MM.1S (cell line): ENCODE results near the gene ERC2.

ENCODE experiments used
- DNase-seq: peaks from one replicate; pipeline ENCODE4 v3.0.0-alpha.2; 2015
- H2AFZ ChIP-seq: fragments of 300-600 bp; sonication (generic); 2 replicates; pipeline ENCODE4 v1.6.0; 2016; ENCODE audit warnings: antibody characterized with exemption, low read length
- H3F3A ChIP-seq: fragments of 300-600 bp; sonication (generic); 2 replicates; pipeline ENCODE4 v1.6.1; 2016; ENCODE audit warnings: mild to moderate bottlenecking, antibody characterized with exemption, low read length, moderate library complexity, mixed read lengths; ENCODE audit not compliant: insufficient read depth
- H3K27ac ChIP-seq: fragments of 300-600 bp; sonication (generic); 2 replicates; pipeline ENCODE4 v1.5.1; 2016; ENCODE audit warnings: mild to moderate bottlenecking, low read length
- H3K27me3 ChIP-seq: fragments of 300-600 bp; sonication (generic); replicated peaks from 2 replicates; pipeline ENCODE4 v1.6.0; 2016; ENCODE audit warnings: low read length; ENCODE audit not compliant: insufficient read depth
- H3K36me3 ChIP-seq: fragments of 300-600 bp; sonication (generic); replicated peaks from 2 replicates; pipeline ENCODE4 v1.6.1; 2016; ENCODE audit warnings: mild to moderate bottlenecking, low read length, mixed read lengths; ENCODE audit not compliant: insufficient read depth
- H3K4me1 ChIP-seq: fragments of 300-600 bp; sonication (generic); 2 replicates; pipeline ENCODE4 v1.6.1; 2016; ENCODE audit warnings: low read length, mixed read lengths
- H3K4me2 ChIP-seq: fragments of 300-600 bp; sonication (generic); 2 replicates; pipeline ENCODE4 v1.6.0; 2016; ENCODE audit warnings: low read depth, low read length
- H3K4me3 ChIP-seq: fragments of 300-600 bp; sonication (generic); 2 replicates; pipeline ENCODE4 v1.5.1; 2016; ENCODE audit warnings: low read length, mixed read lengths
- H3K79me2 ChIP-seq: fragments of 300-600 bp; sonication (generic); 2 replicates; pipeline ENCODE4 v1.6.1; 2016; ENCODE audit warnings: mixed run types, low read length, mixed read lengths
- H3K9ac ChIP-seq: fragments of 300-600 bp; sonication (generic); 2 replicates; pipeline ENCODE4 v1.6.1; 2016; ENCODE audit warnings: low read length, mixed read lengths
- H3K9me2 ChIP-seq: fragments of 300-600 bp; sonication (generic); replicated peaks from 2 replicates; pipeline ENCODE4 v1.6.1; 2016; ENCODE audit warnings: mild to moderate bottlenecking, low read length, mixed read lengths; ENCODE audit not compliant: insufficient read depth
- H3K9me3 ChIP-seq: fragments of 300-600 bp; sonication (generic); replicated peaks from 2 replicates; pipeline ENCODE4 v1.6.1; 2016; ENCODE audit warnings: mild to moderate bottlenecking, low read length, mixed read lengths; ENCODE audit not compliant: insufficient read depth
- H4K20me1 ChIP-seq: fragments of 300-600 bp; sonication (generic); 2 replicates; pipeline ENCODE4 v1.6.1; 2016; ENCODE audit warnings: mild to moderate bottlenecking, low read length, moderate library complexity, mixed read lengths; ENCODE audit not compliant: insufficient read depth
- EZH2 ChIP-seq: fragments of 300-600 bp; sonication (generic); optimal IDR thresholded peaks from 2 replicates; pipeline ENCODE3; 2017; ENCODE audit warnings: low read depth, mild to moderate bottlenecking, antibody characterized with exemption, low read length, mixed read lengths
- EZH2phosphoT487 ChIP-seq: fragments of 300-600 bp; sonication (generic); IDR thresholded peaks from 2 replicates; pipeline ENCODE4 v1.6.1; 2018; ENCODE audit warnings: antibody characterized with exemption, low read length
- TF ChIP-seq, protein P1 (sequence below): fragments of 300-600 bp; sonication (generic); IDR thresholded peaks from 2 replicates; pipeline ENCODE4 v1.5.1; 2016; ENCODE audit warnings: antibody characterized with exemption, low read length, mixed read lengths

The ERC2 gene

DNA sequence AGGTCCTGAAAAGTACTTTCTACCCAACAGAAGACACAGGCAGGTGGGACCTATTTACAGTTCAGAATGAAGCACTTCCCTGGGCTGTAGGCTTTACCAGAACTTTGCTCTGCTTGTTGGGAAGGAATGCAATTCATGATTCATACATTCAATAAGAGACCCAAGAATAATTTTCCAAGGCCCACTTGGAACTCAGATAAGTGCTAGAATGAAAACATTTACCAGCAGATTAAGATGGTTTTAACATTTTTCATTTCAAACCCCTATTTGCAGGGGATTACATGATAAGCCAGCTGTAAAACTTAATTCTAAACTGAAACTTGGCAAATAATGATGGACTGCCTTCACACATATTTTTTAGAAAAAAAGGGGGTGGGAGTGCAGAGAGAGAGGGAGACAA lies 417.2 kb downstream of the ERC2 start:
- Histone ChIP-seq H3K4me1 (no peaks in the 10 kb centered on the region), H3K27me3 (no peaks in the 10 kb centered on the region), H3K36me3 (no peaks in the 10 kb centered on the region), H3K27ac (no peak overlapping the region), H3K4me3 (no peak overlapping the region), H3F3A (no peaks in the 10 kb centered on the region), H3K4me2 (no peak overlapping the region), H3K9ac (no peak overlapping the region), H3K9me3 (no peaks in the 10 kb centered on the region), H3K79me2 (no peaks in the 10 kb centered on the region), H2AFZ (no peak overlapping the region), H4K20me1 (no peaks in the 10 kb centered on the region), H3K9me2 (no peaks in the 10 kb centered on the region)
- TF ChIP-seq EZH2phosphoT487 = no peak
- TF ChIP-seq, protein P1, sequence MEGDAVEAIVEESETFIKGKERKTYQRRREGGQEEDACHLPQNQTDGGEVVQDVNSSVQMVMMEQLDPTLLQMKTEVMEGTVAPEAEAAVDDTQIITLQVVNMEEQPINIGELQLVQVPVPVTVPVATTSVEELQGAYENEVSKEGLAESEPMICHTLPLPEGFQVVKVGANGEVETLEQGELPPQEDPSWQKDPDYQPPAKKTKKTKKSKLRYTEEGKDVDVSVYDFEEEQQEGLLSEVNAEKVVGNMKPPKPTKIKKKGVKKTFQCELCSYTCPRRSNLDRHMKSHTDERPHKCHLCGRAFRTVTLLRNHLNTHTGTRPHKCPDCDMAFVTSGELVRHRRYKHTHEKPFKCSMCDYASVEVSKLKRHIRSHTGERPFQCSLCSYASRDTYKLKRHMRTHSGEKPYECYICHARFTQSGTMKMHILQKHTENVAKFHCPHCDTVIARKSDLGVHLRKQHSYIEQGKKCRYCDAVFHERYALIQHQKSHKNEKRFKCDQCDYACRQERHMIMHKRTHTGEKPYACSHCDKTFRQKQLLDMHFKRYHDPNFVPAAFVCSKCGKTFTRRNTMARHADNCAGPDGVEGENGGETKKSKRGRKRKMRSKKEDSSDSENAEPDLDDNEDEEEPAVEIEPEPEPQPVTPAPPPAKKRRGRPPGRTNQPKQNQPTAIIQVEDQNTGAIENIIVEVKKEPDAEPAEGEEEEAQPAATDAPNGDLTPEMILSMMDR = no peak
- TF ChIP-seq EZH2 = no peak
- no peak for DNase-seq

DNA sequence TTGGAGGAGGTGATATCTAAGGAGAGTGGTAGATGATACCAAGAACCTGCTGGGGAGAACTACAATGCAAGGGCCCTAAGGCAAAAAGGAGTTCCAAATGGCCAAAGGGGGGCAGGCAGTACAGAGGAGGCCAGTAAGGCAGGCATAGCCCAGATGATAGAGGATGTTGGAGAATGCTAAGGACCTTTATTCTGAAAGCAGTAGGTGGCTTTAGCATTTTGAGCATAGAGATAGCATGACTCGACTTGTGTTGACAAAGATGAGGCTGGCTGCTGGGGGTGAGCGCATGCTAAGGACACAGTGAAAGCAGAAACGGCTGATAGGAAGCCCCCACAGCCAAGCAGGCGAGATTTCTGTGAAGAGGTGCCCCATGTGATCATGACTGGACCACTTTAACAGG lies 419.3 kb downstream of the ERC2 start:
- no peak for DNase-seq
- Histone ChIP-seq H3K4me2 (no peak overlapping the region), H3K9me3 (no peaks in the 10 kb centered on the region), H4K20me1 (no peaks in the 10 kb centered on the region), H2AFZ (no peak overlapping the region), H3F3A (no peaks in the 10 kb centered on the region), H3K9ac (no peak overlapping the region), H3K79me2 (no peaks in the 10 kb centered on the region), H3K4me3 (no peak overlapping the region), H3K4me1 (no peaks in the 10 kb centered on the region), H3K9me2 (no peaks in the 10 kb centered on the region), H3K36me3 (no peaks in the 10 kb centered on the region), H3K27ac (no peak overlapping the region), H3K27me3 (no peaks in the 10 kb centered on the region)
- TF ChIP-seq EZH2 (no peak), EZH2phosphoT487 (no peak)
- TF ChIP-seq, protein P1 = no peak

DNA sequence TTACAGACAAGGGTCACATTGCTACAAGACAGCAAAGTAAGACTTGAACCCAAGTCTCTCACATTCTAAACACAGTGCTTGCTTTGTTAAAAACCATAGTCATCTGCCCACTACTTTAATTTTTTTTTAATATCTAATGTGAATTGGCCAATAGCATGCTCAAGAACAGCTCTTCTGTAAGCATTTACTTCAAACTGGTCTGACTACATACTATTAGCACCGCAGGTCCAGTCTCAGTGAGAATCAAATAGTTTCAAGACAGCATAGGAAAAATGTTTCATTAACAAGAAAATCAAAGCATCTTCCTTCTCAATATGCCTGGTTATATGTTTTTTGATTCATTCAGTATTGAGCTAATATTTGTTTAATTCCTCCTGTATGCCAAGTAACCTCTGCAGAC lies 419.9 kb downstream of the ERC2 start:
- H3K4me3 ChIP-seq = no peak overlapping the region
- TF ChIP-seq, protein P1 = no peak
- no peak for TF ChIP-seq EZH2
- no peak for TF ChIP-seq EZH2phosphoT487
- no peaks in the 10 kb centered on the region for H3K27me3 ChIP-seq
- H3K9me2 ChIP-seq = no peaks in the 10 kb centered on the region
- H3F3A ChIP-seq = no peaks in the 10 kb centered on the region
- no peaks in the 10 kb centered on the region for H3K79me2 ChIP-seq
- H2AFZ ChIP-seq = no peak overlapping the region
- no peak overlapping the region for H3K9ac ChIP-seq
- DNase-seq = no peak
- no peaks in the 10 kb centered on the region for H3K9me3 ChIP-seq
- H3K4me1 ChIP-seq = no peaks in the 10 kb centered on the region
- H4K20me1 ChIP-seq = no peaks in the 10 kb centered on the region
- no peaks in the 10 kb centered on the region for H3K36me3 ChIP-seq
- no peak overlapping the region for H3K27ac ChIP-seq
- no peak overlapping the region for H3K4me2 ChIP-seq
